Measurements from ENCODE around the gene TNFAIP8L2.

TNFAIP8L2 gene

DNA sequence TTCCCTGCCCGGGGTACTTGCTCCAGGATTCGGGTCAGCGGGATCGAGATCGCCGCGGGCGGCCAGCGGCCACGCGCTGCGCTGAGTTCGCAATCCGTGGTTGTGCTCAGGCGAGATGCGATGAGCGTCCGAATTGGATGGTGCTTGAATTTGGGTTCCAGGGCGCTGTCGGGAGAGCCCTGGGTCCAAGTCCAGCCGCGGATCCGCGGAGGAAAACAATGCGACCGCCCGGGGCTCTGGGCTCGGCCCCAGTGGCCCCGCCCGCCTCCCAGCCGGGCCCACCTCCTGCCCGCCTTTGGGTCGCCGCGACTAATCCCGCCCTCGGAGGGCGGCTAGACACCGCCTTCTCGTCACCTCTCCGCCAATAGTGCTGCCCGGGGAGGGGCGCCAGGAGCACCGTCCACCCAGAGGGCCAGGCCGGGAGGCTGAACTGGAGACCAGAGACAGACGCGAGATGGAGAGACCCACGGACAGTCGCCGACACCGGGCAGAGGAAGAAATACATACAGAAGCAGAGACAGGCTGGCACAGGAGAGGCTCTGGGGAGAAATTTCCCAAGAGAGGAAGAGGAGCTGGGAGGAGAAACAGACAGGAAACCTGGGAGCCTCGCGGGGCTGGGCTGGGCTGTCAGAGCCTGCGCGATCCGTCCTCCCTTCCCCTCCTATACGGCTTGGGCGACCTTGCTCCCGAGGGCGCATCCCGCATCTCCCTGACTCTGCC, 9.9 kb upstream of the TNFAIP8L2 start, which contains the start of gene SEMA6C:
TSS of gene SEMA6C (minus strand) at position 220 of the 720 bp plus-strand sequence. CDS start 4,010 bp downstream, outside the sequence.
- peak within 1 kb of the TSS; percentile 81 for H3K4me2 ChIP-seq (ENCODE audit: low read length, poor library complexity, severe bottlenecking)
- WGBS, result under 1% methylated on average over 50 of the region's 61 CpGs
- H3K9me3 ChIP-seq (ENCODE audit: control insufficient read depth, low read length), result no peaks in the 10 kb centered on the region
- H3K14ac ChIP-seq (ENCODE audit: low read length in 2 of 2), result peak within 1 kb of the TSS in 1 of 2 experiments; percentile 72
- H3K18ac ChIP-seq (ENCODE audit: low read depth in 1 of 2, low read length in 2 of 2), result peak within 1 kb of the TSS; percentile 28 to 41
- H3K4me3 ChIP-seq (ENCODE audit: insufficient read depth in 1 of 2, low read depth in 1 of 2, low read length in 2 of 2), result peak within 1 kb of the TSS; percentile 81 to 82
- H3K79me1 ChIP-seq (replicated peaks; ENCODE audit: low read length, poor library complexity, severe bottlenecking), result peaks cover 3% of the 10 kb centered on the region
- peak within 1 kb of the TSS; percentile 83 for H3K9ac ChIP-seq (ENCODE audit: low read length)
- peak; percentile 92 for DNase-seq
- H3K36me3 ChIP-seq (ENCODE audit: control insufficient read depth in 1 of 2, insufficient read depth in 2 of 2, low read depth in 1 of 2, low read length in 2 of 2), result peaks cover 0 to 9% of the 10 kb centered on the region in 2 experiments
- H2BK15ac ChIP-seq (ENCODE audit: low read depth, poor library complexity, severe bottlenecking), result peak within 1 kb of the TSS; percentile 76
- H3K27ac ChIP-seq (ENCODE audit: low read length, poor library complexity, severe bottlenecking), result peak within 1 kb of the TSS; percentile 14
- H4K91ac ChIP-seq (ENCODE audit: low read length), result no peak within 1 kb of the TSS
- peaks cover 22% of the 10 kb centered on the region for H3K4me1 ChIP-seq (ENCODE audit: control insufficient read depth, insufficient read depth, low read depth, low read length)
- no peak within 1 kb of the TSS for H2AK5ac ChIP-seq (ENCODE audit: low read length, severe bottlenecking)
- peak within 1 kb of the TSS; percentile 94 for H2AFZ ChIP-seq (ENCODE audit: low read depth, low read length)
- H2BK5ac ChIP-seq (ENCODE audit: low read depth, low read length, poor library complexity, severe bottlenecking), result no peak within 1 kb of the TSS
- H4K8ac ChIP-seq (ENCODE audit: low read length), result peak within 1 kb of the TSS; percentile 73
- no peak within 1 kb of the TSS for H2BK120ac ChIP-seq (ENCODE audit: low read depth, low read length)
- no peak within 1 kb of the TSS for H3K4ac ChIP-seq (ENCODE audit: low read depth in 1 of 2, low read length in 2 of 2)
- peaks cover 8 to 21% of the 10 kb centered on the region in 2 experiments for H3K27me3 ChIP-seq (ENCODE audit: control insufficient read depth in 1 of 2, insufficient read depth in 1 of 2, low read length in 2 of 2)
- H2BK12ac ChIP-seq (ENCODE audit: low read length in 2 of 2), result no peak within 1 kb of the TSS
- H3K23ac ChIP-seq (ENCODE audit: low read length in 2 of 2), result peak within 1 kb of the TSS in 1 of 2 experiments; percentile 94

DNA sequence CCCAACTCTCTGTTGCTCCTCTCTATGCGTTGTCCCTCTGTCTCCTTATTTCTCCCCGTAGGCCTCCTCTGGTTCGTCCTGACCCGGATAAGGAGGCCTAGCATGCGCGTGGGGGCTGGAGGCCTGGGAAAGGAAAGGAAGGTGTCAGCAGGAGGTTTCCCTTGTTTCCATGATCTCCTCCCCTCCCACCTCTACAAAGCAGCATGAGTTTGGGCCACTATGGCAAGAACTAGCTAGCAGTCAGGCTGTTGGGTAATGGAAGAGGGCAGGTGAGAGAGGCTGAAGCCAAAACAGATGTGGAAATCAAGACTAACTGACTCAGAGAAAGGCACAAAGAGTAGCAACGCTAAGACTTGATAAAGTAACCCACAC, 9.3 kb upstream of the TNFAIP8L2 start:
- Histone ChIP-seq H3K18ac (ENCODE audit: low read depth in 1 of 2, low read length in 2 of 2) (peak overlapping the region; percentile 23 to 41), H2BK15ac (ENCODE audit: low read depth, poor library complexity, severe bottlenecking) (no peak overlapping the region), H2BK5ac (ENCODE audit: low read depth, low read length, poor library complexity, severe bottlenecking) (no peak overlapping the region), H3K4me3 (ENCODE audit: insufficient read depth in 1 of 2, low read depth in 1 of 2, low read length in 2 of 2) (peak overlapping the region; percentile 81 to 82), H2AFZ (ENCODE audit: low read depth, low read length) (peak overlapping the region; percentile 64), H3K27me3 (ENCODE audit: control insufficient read depth in 1 of 2, insufficient read depth in 1 of 2, low read length in 2 of 2) (peaks cover 8 to 21% of the 10 kb centered on the region in 2 experiments), H3K36me3 (ENCODE audit: control insufficient read depth in 1 of 2, insufficient read depth in 2 of 2, low read depth in 1 of 2, low read length in 2 of 2) (peaks cover 0 to 9% of the 10 kb centered on the region in 2 experiments), H2AK5ac (ENCODE audit: low read length, severe bottlenecking) (no peak overlapping the region), H3K79me1 (replicated peaks; ENCODE audit: low read length, poor library complexity, severe bottlenecking) (peaks cover 3% of the 10 kb centered on the region), H3K14ac (ENCODE audit: low read length in 2 of 2) (peak overlapping the region in 1 of 2 experiments; percentile 14), H4K91ac (ENCODE audit: low read length) (no peak overlapping the region), H3K9ac (ENCODE audit: low read length) (peak overlapping the region; percentile 83), H3K9me3 (ENCODE audit: control insufficient read depth, low read length) (no peaks in the 10 kb centered on the region), H2BK120ac (ENCODE audit: low read depth, low read length) (no peak overlapping the region), H3K4ac (ENCODE audit: low read depth in 1 of 2, low read length in 2 of 2) (no peak overlapping the region), H3K4me1 (ENCODE audit: control insufficient read depth, insufficient read depth, low read depth, low read length) (peaks cover 22% of the 10 kb centered on the region), H3K27ac (ENCODE audit: low read length, poor library complexity, severe bottlenecking) (peak overlapping the region; percentile 9), H3K4me2 (ENCODE audit: low read length, poor library complexity, severe bottlenecking) (peak overlapping the region; percentile 68), H4K8ac (ENCODE audit: low read length) (peak overlapping the region; percentile 73), H3K23ac (ENCODE audit: low read length in 2 of 2) (no peak overlapping the region), H2BK12ac (ENCODE audit: low read length in 2 of 2) (no peak overlapping the region)
- no peak for DNase-seq
- 67% methylated on average over 1 of the region's 7 CpGs for WGBS

DNA sequence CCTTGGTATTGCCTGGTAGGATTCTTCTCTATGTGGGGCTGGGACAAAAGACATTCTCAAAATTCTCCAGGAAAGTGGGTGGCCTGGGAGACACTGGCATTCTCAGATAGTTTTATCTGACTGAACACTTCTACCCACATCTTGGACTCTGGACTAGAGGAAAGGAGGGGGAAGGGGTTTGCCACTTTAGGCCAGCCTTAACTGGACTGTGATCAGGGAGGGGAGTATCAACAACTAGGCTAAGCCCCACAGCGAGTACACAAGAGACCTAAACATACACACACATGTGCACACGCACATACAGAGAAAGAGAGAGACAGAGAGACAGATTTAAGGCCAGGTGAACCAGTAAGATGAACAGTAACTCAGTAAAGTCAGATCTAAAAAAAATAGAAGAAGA, 8.8 kb upstream of the TNFAIP8L2 start:
- H3K14ac ChIP-seq (ENCODE audit: low read length in 2 of 2), result no peak overlapping the region
- H3K27ac ChIP-seq (ENCODE audit: low read length, poor library complexity, severe bottlenecking), result no peak overlapping the region
- no peak overlapping the region for H4K8ac ChIP-seq (ENCODE audit: low read length)
- no peak overlapping the region for H2BK15ac ChIP-seq (ENCODE audit: low read depth, poor library complexity, severe bottlenecking)
- peaks cover 8 to 21% of the 10 kb centered on the region in 2 experiments for H3K27me3 ChIP-seq (ENCODE audit: control insufficient read depth in 1 of 2, insufficient read depth in 1 of 2, low read length in 2 of 2)
- H2BK5ac ChIP-seq (ENCODE audit: low read depth, low read length, poor library complexity, severe bottlenecking), result no peak overlapping the region
- peaks cover 20% of the 10 kb centered on the region for H3K4me1 ChIP-seq (ENCODE audit: control insufficient read depth, insufficient read depth, low read depth, low read length)
- no peak overlapping the region for H3K4ac ChIP-seq (ENCODE audit: low read depth in 1 of 2, low read length in 2 of 2)
- H2BK12ac ChIP-seq (ENCODE audit: low read length in 2 of 2), result no peak overlapping the region
- H3K9ac ChIP-seq (ENCODE audit: low read length), result peak overlapping the region; percentile 83
- 100% methylated on average over 1 of the region's 2 CpGs for WGBS
- H3K4me3 ChIP-seq (ENCODE audit: insufficient read depth in 1 of 2, low read depth in 1 of 2, low read length in 2 of 2), result no peak overlapping the region
- H3K9me3 ChIP-seq (ENCODE audit: control insufficient read depth, low read length), result no peaks in the 10 kb centered on the region
- no peak overlapping the region for H3K23ac ChIP-seq (ENCODE audit: low read length in 2 of 2)
- H3K4me2 ChIP-seq (ENCODE audit: low read length, poor library complexity, severe bottlenecking), result no peak overlapping the region
- H2AK5ac ChIP-seq (ENCODE audit: low read length, severe bottlenecking), result no peak overlapping the region
- H2AFZ ChIP-seq (ENCODE audit: low read depth, low read length), result no peak overlapping the region
- no peak overlapping the region for H3K18ac ChIP-seq (ENCODE audit: low read depth in 1 of 2, low read length in 2 of 2)
- H4K91ac ChIP-seq (ENCODE audit: low read length), result no peak overlapping the region
- no peak for DNase-seq
- H3K79me1 ChIP-seq (replicated peaks; ENCODE audit: low read length, poor library complexity, severe bottlenecking), result peaks cover 3% of the 10 kb centered on the region
- H3K36me3 ChIP-seq (ENCODE audit: control insufficient read depth in 1 of 2, insufficient read depth in 2 of 2, low read depth in 1 of 2, low read length in 2 of 2), result peaks cover 0 to 3% of the 10 kb centered on the region in 2 experiments
- no peak overlapping the region for H2BK120ac ChIP-seq (ENCODE audit: low read depth, low read length)

DNA sequence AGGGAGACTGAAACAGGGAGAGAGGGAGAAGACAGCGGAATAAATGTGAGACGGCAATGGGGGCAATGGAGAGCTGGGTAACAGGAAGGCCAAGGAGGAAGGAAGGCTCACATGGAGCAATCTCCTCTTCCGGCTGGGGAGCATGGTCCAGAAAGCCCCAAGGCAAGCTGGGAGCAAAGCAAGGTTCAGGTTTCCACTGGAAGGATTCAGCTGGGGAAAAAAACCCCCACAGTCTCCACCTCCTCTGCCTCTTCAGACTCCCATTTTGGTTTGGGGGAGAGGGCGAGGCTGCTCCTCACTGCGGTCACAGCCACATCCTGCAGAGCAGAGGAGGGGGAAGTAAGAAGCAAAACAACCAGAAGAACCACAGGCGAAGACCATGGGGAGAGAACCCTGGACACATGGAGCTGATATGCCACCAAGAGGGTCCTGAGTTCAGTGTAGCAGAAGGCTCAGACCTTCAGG, 650 bp downstream of the TNFAIP8L2 start:
- H3K4me2 ChIP-seq (ENCODE audit: low read length, poor library complexity, severe bottlenecking), result no peak overlapping the region
- no peak overlapping the region for H3K18ac ChIP-seq (ENCODE audit: low read depth in 1 of 2, low read length in 2 of 2)
- H2AFZ ChIP-seq (ENCODE audit: low read depth, low read length), result no peak overlapping the region
- H3K79me1 ChIP-seq (replicated peaks; ENCODE audit: low read length, poor library complexity, severe bottlenecking), result peaks cover 10% of the 10 kb centered on the region
- H3K27me3 ChIP-seq (ENCODE audit: control insufficient read depth in 1 of 2, insufficient read depth in 1 of 2, low read length in 2 of 2), result no peaks in the 10 kb centered on the region
- H2BK5ac ChIP-seq (ENCODE audit: low read depth, low read length, poor library complexity, severe bottlenecking), result no peak overlapping the region
- H3K23ac ChIP-seq (ENCODE audit: low read length in 2 of 2), result no peak overlapping the region
- H3K9me3 ChIP-seq (ENCODE audit: control insufficient read depth, low read length), result no peaks in the 10 kb centered on the region
- H4K91ac ChIP-seq (ENCODE audit: low read length), result no peak overlapping the region
- H2BK15ac ChIP-seq (ENCODE audit: low read depth, poor library complexity, severe bottlenecking), result no peak overlapping the region
- H2AK5ac ChIP-seq (ENCODE audit: low read length, severe bottlenecking), result no peak overlapping the region
- H3K9ac ChIP-seq (ENCODE audit: low read length), result no peak overlapping the region
- H2BK120ac ChIP-seq (ENCODE audit: low read depth, low read length), result no peak overlapping the region
- no peak overlapping the region for H3K27ac ChIP-seq (ENCODE audit: low read length, poor library complexity, severe bottlenecking)
- H3K14ac ChIP-seq (ENCODE audit: low read length in 2 of 2), result no peak overlapping the region
- H2BK12ac ChIP-seq (ENCODE audit: low read length in 2 of 2), result no peak overlapping the region
- H3K4me3 ChIP-seq (ENCODE audit: insufficient read depth in 1 of 2, low read depth in 1 of 2, low read length in 2 of 2), result no peak overlapping the region
- peaks cover 35 to 67% of the 10 kb centered on the region in 2 experiments for H3K36me3 ChIP-seq (ENCODE audit: control insufficient read depth in 1 of 2, insufficient read depth in 2 of 2, low read depth in 1 of 2, low read length in 2 of 2)
- H4K8ac ChIP-seq (ENCODE audit: low read length), result no peak overlapping the region
- no peak for DNase-seq
- no peak overlapping the region for H3K4ac ChIP-seq (ENCODE audit: low read depth in 1 of 2, low read length in 2 of 2)
- 95% methylated on average over 6 of the region's 6 CpGs for WGBS
- H3K4me1 ChIP-seq (ENCODE audit: control insufficient read depth, insufficient read depth, low read depth, low read length), result no peaks in the 10 kb centered on the region

Data from mesenchymal stem cell (in vitro differentiated cells and primary cell).